Measurements from ENCODE around the gene PAK6.

Gene PAK6

GRCh38 chr15:40251486-40252140 is 12.8 kb downstream of the PAK6 start:
- no peak for TF ChIP-seq POLR2AphosphoS5 (IDR thresholded peaks at IDR 0.05; ENCODE audit: low read depth, low read length)
- no peak for TF ChIP-seq SIN3A (IDR thresholded peaks at IDR 0.05; ENCODE audit: borderline replicate concordance, insufficient read depth, low read length)
- TF ChIP-seq REST (IDR thresholded peaks at IDR 0.05; ENCODE audit: insufficient read depth in 1 of 2, low read depth in 2 of 2, low read length in 2 of 2): no peak
- no peak for TF ChIP-seq FOXP2 (optimal IDR thresholded peaks at IDR 0.05; ENCODE audit: borderline replicate concordance, extremely low read depth, extremely low read length, insufficient read depth)
- TF ChIP-seq TAF1 (IDR thresholded peaks at IDR 0.05; ENCODE audit: borderline replicate concordance, insufficient read depth, low read length): no peak

- no peak for TF ChIP-seq FOXP2 (optimal IDR thresholded peaks at IDR 0.05; ENCODE audit: borderline replicate concordance, extremely low read depth, extremely low read length, insufficient read depth)
- TF ChIP-seq TAF1 (IDR thresholded peaks at IDR 0.05; ENCODE audit: borderline replicate concordance, insufficient read depth, low read length): no peak
- no peak for TF ChIP-seq REST (IDR thresholded peaks at IDR 0.05; ENCODE audit: insufficient read depth in 1 of 2, low read depth in 2 of 2, low read length in 2 of 2)
- no peak for TF ChIP-seq SIN3A (IDR thresholded peaks at IDR 0.05; ENCODE audit: borderline replicate concordance, insufficient read depth, low read length)
- TF ChIP-seq POLR2AphosphoS5 (IDR thresholded peaks at IDR 0.05; ENCODE audit: low read depth, low read length): no peak
These were observed 13.2 kb downstream of the PAK6 start for GRCh38 chr15:40252141-40252437.

- TF ChIP-seq SIN3A (IDR thresholded peaks at IDR 0.05; ENCODE audit: borderline replicate concordance, insufficient read depth, low read length) (no peak), TAF1 (IDR thresholded peaks at IDR 0.05; ENCODE audit: borderline replicate concordance, insufficient read depth, low read length) (no peak), REST (IDR thresholded peaks at IDR 0.05; ENCODE audit: insufficient read depth in 1 of 2, low read depth in 2 of 2, low read length in 2 of 2) (no peak), FOXP2 (optimal IDR thresholded peaks at IDR 0.05; ENCODE audit: borderline replicate concordance, extremely low read depth, extremely low read length, insufficient read depth) (no peak), POLR2AphosphoS5 (IDR thresholded peaks at IDR 0.05; ENCODE audit: low read depth, low read length) (no peak)
These were observed 13.7 kb downstream of the PAK6 start for GRCh38 chr15:40252438-40253166.

- TF ChIP-seq REST (IDR thresholded peaks at IDR 0.05; ENCODE audit: insufficient read depth in 1 of 2, low read depth in 2 of 2, low read length in 2 of 2) (no peak), TAF1 (IDR thresholded peaks at IDR 0.05; ENCODE audit: borderline replicate concordance, insufficient read depth, low read length) (no peak), FOXP2 (optimal IDR thresholded peaks at IDR 0.05; ENCODE audit: borderline replicate concordance, extremely low read depth, extremely low read length, insufficient read depth) (no peak)
These were observed 14.4 kb downstream of the PAK6 start for GRCh38 chr15:40253167-40253790.

Measured in PFSK-1 (cell line).